Measurements from ENCODE around the gene PON1. TPM values are rescaled to one million over a fixed set of nuclear protein-coding genes. Genes with fewer than 3 reads are reported as not detected.

PON1 gene
- total RNA-seq, 1 donor from 2014 or later, result not detected

- Histone ChIP-seq H3K4me3 (no peak overlapping the region), H3K36me3 (no peaks in the 10 kb centered on the region), H3K4me1 (no peaks in the 10 kb centered on the region), H3K27me3 (ENCODE audit: low read depth) (no peaks in the 10 kb centered on the region), H3K9me3 (replicated peaks) (no peaks in the 10 kb centered on the region), H3K27ac (replicated peaks) (no peak overlapping the region)
- TF ChIP-seq, protein P1, sequence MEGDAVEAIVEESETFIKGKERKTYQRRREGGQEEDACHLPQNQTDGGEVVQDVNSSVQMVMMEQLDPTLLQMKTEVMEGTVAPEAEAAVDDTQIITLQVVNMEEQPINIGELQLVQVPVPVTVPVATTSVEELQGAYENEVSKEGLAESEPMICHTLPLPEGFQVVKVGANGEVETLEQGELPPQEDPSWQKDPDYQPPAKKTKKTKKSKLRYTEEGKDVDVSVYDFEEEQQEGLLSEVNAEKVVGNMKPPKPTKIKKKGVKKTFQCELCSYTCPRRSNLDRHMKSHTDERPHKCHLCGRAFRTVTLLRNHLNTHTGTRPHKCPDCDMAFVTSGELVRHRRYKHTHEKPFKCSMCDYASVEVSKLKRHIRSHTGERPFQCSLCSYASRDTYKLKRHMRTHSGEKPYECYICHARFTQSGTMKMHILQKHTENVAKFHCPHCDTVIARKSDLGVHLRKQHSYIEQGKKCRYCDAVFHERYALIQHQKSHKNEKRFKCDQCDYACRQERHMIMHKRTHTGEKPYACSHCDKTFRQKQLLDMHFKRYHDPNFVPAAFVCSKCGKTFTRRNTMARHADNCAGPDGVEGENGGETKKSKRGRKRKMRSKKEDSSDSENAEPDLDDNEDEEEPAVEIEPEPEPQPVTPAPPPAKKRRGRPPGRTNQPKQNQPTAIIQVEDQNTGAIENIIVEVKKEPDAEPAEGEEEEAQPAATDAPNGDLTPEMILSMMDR (IDR thresholded peaks at IDR 0.05; ENCODE audit: borderline replicate concordance), result no peak
- no peak for DNase-seq
- intact Hi-C loops (cut with micrococcal nuclease), result no loop called here
These were observed 70.3 kb downstream of the PON1 start for GRCh38 chr7:95253986-95254385.

- H3K36me3 ChIP-seq, result no peaks in the 10 kb centered on the region
- H3K27me3 ChIP-seq (ENCODE audit: low read depth), result no peaks in the 10 kb centered on the region
- intact Hi-C loops (cut with micrococcal nuclease), result no loop called here
- H3K9me3 ChIP-seq (replicated peaks), result no peaks in the 10 kb centered on the region
- H3K27ac ChIP-seq (replicated peaks), result no peak overlapping the region
- H3K4me1 ChIP-seq, result no peaks in the 10 kb centered on the region
- TF ChIP-seq, protein P1 (IDR thresholded peaks at IDR 0.05; ENCODE audit: borderline replicate concordance), result no peak
- no peak for DNase-seq
- no peak overlapping the region for H3K4me3 ChIP-seq
These were observed 72.4 kb downstream of the PON1 start for GRCh38 chr7:95251966-95252365.

GRCh38 chr7:95250571-95250970 is 73.8 kb downstream of the PON1 start:
- Histone ChIP-seq H3K4me1 (no peaks in the 10 kb centered on the region), H3K36me3 (no peaks in the 10 kb centered on the region), H3K4me3 (no peak overlapping the region), H3K27me3 (ENCODE audit: low read depth) (no peaks in the 10 kb centered on the region), H3K9me3 (replicated peaks) (no peaks in the 10 kb centered on the region), H3K27ac (replicated peaks) (no peak overlapping the region)
- intact Hi-C loops (cut with micrococcal nuclease), result no loop called here
- no peak for DNase-seq
- TF ChIP-seq, protein P1 (IDR thresholded peaks at IDR 0.05; ENCODE audit: borderline replicate concordance), result no peak

Other genes with a start within 250 kb of the PON1 start
- 0.69 TPM for gene PON3, start 71.8 kb upstream of the PON1 start, total RNA-seq
- gene PON2, start 110.5 kb upstream of the PON1 start, total RNA-seq, result 36.5 TPM
- 6.3 TPM for gene ASB4, start 161.4 kb upstream of the PON1 start, total RNA-seq